Purkinje cell (primary cell): ENCODE measurements around the gene ANO8. TPM values are rescaled to one million over a fixed set of nuclear protein-coding genes. Genes with fewer than 3 reads are reported as not detected.

Experiments used
- polyA plus RNA-seq: library from polyadenylated mRNA; unstranded; fragments of >200 nt; fragmentation: Nextera tagmentation; gene quantifications from 2 replicates; pipeline ENCODE4 v1.2.1, GENCODE V29; 2014

ANO8 gene, protein sequence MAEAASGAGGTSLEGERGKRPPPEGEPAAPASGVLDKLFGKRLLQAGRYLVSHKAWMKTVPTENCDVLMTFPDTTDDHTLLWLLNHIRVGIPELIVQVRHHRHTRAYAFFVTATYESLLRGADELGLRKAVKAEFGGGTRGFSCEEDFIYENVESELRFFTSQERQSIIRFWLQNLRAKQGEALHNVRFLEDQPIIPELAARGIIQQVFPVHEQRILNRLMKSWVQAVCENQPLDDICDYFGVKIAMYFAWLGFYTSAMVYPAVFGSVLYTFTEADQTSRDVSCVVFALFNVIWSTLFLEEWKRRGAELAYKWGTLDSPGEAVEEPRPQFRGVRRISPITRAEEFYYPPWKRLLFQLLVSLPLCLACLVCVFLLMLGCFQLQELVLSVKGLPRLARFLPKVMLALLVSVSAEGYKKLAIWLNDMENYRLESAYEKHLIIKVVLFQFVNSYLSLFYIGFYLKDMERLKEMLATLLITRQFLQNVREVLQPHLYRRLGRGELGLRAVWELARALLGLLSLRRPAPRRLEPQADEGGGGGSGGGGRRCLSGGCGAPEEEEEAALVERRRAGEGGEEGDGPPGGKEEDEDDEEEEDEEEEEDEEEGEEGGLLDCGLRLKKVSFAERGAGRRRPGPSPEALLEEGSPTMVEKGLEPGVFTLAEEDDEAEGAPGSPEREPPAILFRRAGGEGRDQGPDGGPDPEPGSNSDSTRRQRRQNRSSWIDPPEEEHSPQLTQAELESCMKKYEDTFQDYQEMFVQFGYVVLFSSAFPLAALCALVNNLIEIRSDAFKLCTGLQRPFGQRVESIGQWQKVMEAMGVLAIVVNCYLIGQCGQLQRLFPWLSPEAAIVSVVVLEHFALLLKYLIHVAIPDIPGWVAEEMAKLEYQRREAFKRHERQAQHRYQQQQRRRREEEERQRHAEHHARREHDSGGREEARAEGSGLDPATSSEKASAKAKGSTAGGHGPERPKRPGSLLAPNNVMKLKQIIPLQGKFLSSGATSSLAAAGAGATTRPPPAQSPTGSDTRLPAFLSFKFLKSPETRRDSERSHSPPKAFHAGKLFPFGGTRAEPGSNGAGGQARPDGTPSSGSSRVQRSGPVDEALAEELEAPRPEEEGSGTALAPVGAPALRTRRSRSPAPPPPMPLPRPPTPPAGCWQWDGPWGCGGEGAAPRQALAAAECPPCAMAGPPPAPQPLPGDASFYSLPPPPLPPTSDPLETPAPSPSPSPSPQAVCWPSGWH
- 1.2 and 2.9 TPM in 2 replicates for polyA plus RNA-seq

DNA sequence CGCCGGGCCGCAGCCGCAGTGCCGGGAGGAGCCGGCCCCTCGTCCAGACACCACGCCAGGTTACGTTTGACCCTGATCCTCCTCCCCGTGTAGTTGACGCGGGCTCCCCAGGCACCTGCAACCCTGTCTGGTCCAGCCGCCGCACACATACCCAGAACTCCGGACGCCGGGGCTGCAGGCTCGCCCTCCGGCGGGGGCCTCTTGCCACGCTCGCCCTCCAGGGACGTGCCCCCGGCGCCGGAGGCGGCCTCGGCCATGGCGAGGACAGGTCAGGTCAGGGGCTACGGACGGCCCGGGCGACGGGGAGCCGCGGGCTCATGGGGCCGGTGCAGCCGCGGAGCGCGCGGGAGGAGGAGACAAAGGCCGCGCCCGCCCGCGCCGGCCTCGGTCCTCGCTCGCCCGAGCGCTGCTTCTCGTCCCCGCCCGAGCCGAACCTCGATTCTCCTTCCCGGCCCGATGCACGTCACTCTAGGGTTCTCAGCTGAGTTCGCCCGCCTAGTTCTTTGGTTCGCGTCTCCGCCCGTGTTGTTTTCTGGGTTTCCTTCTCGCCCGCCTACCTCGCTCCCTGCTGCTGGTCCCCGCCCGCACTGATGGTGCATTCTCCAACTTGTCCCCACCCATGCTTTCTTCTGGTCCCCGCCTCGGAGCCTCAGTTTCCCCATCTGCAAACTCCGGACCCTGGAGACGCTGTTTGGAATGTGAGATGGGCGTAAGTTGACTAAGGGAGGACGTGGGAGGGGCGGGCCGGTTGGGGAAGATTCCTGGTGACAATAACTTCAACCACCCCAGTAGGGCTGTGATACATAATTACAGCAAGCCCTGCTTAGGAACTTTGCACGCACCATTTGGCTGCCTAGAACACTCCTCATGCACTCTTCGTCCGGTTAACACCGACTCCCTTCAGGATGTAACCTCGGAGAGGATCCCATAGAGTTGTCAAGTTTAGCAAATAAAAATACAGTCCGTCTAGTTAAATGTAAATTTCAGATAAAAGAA lies at the start of gene ANO8:
ANO8 (minus strand) TSS at position 442 of the 996 bp plus-strand sequence; CDS start at position 257, 185 bp downstream.

DNA sequence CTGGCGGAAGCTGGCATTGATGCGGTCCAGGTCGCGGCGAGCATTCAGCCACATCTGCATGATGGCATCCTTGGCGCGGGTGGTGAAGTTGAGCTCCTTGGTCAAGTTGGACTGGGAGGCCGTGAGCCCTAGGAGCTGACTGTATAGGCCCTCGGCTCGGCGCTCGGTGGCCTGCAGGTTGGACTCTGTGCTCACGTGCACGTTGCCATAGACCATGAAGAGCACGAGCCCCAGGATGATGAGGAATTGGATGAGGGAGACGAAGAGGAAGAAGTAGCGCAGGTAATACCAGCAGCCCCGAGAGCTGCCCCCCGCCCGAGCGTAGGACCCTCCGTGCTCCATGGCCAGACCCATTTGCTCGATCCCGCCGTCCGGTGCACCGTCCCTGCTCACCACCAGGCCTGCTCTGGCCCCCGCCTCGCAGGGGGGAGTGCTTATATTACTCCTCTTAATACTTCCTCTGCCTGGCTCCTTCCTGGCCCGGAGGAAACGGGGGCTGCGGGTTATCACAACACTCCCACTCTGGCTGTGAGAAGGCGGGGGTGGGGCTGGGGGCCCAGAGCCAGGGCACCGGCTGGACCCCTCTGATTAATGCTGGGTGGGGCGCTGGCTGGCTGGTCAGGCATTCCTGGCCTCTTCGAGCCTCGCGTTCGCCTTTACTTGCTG lies 42.4 kb upstream of the ANO8 start, which contains the start of gene PLVAP:
PLVAP (minus strand) TSS at position 408 of the 666 bp plus-strand sequence; CDS start at position 354, 54 bp downstream.

DNA sequence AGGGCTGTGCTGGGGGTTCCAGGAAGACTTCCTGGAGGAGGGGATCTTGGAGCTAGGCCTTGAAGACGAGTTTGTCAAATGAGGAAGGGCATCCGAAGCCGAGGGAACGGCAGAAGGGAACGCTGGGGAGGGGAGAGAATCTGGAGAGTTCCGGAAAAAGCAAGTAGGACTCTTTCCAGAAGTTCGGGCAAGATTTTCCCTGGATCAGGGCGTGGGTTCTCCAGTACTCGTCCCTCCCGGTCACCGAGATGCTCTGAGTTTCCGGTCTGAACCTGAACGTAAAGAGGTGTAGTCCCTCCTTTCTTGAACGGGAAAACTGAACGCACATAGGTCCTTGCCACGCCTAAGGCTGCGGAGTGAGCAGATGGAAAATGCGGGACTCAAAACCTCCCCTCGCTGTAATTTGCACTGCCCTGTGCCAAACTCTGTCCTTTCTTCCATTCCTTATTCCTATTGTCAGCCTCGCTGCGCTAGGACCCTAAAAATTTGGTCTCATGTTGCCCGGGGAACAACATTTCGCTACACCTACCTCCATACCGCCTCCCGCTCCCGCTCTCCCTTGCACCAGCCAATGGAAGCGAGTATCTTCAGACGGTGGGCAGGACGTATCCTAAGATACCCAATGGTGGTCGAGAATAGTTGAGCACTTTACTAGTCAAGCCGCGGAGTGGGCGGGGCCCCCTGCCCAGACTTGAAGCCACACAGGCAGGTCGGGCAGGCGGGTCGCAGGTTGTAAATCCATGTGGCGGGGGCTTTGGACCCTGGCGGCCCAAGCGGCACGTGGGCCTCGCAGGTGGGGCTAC lies 2.4 kb upstream of the ANO8 start, which contains the start of gene GTPBP3:
GTPBP3 (plus strand) TSS at position 682 of the 803 bp plus-strand sequence; CDS start at position 741, 59 bp downstream.

DNA sequence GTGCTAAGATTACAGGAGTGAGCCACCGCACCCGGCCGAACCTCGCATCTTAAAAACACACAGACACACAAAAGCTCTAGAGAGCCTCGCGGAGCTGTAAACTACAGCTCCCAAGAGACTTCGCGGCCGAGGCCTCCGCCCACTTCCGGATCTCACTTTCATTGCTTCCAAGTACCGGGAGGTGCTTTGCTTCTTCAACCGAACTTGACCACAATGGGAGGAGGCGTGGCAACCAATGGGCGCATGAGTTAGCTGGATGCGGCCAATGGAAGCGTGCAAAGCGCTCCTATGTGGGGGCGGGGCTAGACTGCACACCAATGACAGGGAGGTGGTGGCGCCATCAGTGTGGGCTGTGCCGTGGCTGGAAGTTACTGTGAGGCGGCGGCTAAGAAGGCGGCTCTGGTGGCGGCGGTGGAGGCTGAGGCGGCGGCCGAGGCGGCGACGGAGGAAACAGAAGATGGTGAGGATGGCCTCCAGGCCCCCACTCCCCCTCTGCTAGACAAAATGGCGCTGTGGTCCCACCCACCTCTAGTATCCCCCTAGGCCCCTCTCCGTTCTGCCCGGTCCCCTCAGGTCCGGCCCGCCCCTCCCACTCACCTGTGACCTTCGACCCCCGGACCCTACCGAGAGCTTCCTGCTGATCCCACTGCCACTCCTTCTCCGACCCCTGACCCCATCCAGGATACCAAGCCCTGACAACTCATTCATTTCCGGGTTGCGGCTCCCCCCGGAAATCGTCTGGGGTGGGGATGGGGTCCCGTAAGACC lies 25.3 kb downstream of the ANO8 start, which contains the start of gene DDA1:
DDA1 (plus strand) TSS at position 366 of the 767 bp plus-strand sequence; CDS start at position 458, 92 bp downstream.

DNA sequence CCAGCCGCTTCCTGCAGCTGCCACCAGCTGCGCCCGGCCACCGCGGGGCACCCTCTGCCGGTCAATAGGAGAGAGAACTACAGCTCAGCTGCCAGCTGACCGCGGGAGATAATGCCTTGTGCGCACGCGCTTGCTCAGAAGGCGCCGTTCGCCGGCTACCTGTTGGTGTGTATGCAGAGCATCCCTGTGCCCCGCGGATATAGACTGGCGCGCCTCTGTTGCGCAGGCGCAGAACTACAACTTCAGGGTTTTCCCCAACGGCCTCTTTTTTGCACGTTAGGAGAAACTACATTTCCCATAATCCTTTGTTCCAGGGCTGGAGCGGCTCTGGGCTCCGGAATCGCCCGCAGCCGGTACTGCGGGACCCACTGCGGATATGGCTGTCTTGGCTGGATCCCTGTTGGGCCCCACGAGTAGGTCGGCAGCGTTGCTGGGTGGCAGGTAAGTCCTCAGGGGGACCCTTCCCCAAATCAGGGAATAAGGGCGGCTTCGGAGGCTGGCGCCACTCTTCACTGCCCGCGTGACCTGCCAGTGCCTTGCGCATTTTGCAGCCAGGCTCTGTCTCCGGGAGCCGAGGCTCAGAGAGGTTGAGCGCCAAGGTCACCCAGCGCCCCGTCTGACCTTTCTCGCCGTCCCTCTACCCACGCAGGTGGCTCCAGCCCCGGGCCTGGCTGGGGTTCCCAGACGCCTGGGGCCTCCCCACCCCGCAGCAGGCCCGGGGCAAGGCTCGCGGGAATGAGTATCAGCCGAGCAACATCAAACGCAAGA lies 29.0 kb downstream of the ANO8 start, which contains the start of gene MRPL34:
MRPL34 (plus strand) TSS at position 356 of the 768 bp plus-strand sequence; CDS start at position 377, 21 bp downstream.

DNA sequence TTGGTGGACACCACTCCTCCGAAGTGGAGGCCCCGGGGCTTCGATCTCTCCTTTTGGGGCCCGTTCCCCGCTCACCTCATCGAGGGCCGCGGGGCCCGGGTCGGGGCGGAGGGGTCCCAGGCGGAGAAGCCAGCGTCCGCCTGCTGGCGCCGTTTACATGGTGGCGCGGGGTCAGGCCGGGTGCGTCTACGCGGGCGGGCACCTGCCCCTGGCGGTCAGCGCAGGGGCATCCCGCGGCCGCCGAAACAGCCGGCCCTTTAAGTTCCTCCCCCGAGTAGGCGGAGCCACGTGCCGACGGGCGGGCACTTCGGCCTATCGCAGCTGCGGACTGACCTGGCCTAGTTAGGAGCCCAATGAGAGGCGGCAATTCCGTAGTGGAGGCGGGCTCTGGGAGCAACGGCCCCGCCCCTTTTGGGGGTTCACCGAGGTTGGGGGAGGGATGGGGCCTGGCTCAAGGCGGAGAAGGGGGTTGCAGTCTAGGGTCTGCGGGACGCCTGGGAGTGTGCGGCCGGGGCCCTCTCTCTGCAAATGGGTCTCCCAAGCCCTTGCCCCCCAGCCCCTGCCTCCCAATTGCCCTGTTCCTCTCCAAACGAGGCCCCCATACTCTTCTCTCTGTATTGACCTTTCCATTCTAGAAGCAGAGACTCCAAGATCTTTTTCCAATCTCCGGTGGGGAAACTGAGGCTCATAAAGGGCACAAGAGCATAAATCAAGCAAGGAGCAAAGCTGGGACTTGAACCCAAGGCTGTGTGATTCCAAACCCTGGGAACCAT lies 31.3 kb downstream of the ANO8 start, which contains the start of gene ABHD8:
ABHD8 (minus strand) TSS at position 259 of the 773 bp plus-strand sequence. CDS start 1,809 bp downstream, outside the sequence.

DNA sequence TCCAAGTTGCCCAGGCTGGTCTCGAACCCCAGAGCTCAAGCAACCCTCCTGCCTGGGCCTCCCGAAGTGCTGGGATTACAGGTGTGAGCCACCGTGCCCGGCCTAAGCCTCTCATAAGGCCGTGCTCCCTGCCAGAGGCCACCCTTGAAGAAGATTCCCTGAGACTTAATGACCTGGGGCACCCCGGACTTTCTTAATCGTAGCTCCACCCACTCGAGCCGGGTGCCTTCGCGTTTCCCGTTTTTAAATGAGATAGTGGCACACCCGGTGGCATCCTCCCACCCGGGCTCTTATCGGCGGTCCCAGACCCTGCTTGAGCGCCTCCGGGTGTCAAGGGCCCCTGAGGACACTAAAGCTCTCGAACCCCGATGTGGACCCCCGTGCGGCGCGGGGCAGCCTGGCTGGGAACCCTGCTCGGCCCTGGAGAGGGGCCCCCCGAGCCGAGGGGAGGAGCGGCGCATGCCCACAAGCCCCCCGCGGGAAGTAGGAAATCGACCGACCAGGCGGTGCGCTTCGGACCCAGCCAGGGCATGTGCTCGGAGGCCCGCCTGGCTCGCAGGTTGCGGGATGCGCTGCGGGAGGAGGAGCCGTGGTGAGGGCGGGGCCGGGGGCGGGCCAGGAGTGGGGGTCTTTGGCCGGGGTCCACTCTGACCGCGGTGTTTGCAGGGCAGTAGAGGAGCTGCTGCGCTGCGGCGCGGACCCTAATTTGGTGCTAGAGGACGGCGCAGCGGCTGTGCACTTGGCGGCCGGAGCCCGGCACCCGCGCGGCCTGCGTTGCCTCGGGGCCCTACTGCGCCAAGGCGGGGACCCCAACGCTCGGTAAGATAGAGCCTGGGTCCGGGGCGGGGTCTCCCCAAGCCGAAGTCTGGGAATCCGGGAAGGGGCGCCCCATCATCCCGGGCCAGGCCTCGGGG lies 53.0 kb downstream of the ANO8 start, which contains the start of gene ANKLE1:
ANKLE1 (plus strand) TSS at position 511 of the 914 bp plus-strand sequence; CDS start at position 531, 20 bp downstream.

Other genes with a start within 250 kb of the ANO8 start
- gene USE1, start 119.5 kb downstream of the ANO8 start, polyA plus RNA-seq = 43.9 and 51.1 TPM in 2 replicates
- 17.9 and 18.2 TPM in 2 replicates for gene OCEL1, start 108.6 kb downstream of the ANO8 start, polyA plus RNA-seq
- gene NR2F6, start 88.9 kb downstream of the ANO8 start, polyA plus RNA-seq = 2.4 and 6.3 TPM in 2 replicates
- gene USHBP1, start 70.1 kb downstream of the ANO8 start, polyA plus RNA-seq = not detected in 2 replicates
- gene BABAM1, start 67.4 kb downstream of the ANO8 start, polyA plus RNA-seq = 45.2 and 64.5 TPM in 2 replicates
- gene ANKLE1, start 53.0 kb downstream of the ANO8 start, polyA plus RNA-seq = 0.28 TPM in 1 of 2 replicates, not detected in the other
- gene ABHD8, start 31.4 kb downstream of the ANO8 start, polyA plus RNA-seq = 0.71 and 2.5 TPM in 2 replicates
- 58.3 and 88.7 TPM in 2 replicates for gene MRPL34, start 29.0 kb downstream of the ANO8 start, polyA plus RNA-seq
- gene DDA1, start 25.3 kb downstream of the ANO8 start, polyA plus RNA-seq = 5.3 and 14.2 TPM in 2 replicates
- gene GTPBP3, start 2.7 kb upstream of the ANO8 start, polyA plus RNA-seq = 0.87 and 6.8 TPM in 2 replicates
- gene PLVAP, start 42.5 kb upstream of the ANO8 start, polyA plus RNA-seq = not detected in 2 replicates
- not detected in 2 replicates for gene CCDC194, start 59.3 kb upstream of the ANO8 start, polyA plus RNA-seq
- gene BST2, start 70.8 kb upstream of the ANO8 start, polyA plus RNA-seq = not detected in 2 replicates
- 1.2 and 4.1 TPM in 2 replicates for gene MVB12A, start 85.2 kb upstream of the ANO8 start, polyA plus RNA-seq
- gene TMEM221, start 113.8 kb upstream of the ANO8 start, polyA plus RNA-seq = not detected in 2 replicates
- gene NXNL1, start 126.1 kb upstream of the ANO8 start, polyA plus RNA-seq = not detected in 2 replicates
- 1.5 and 2.3 TPM in 2 replicates for gene SLC27A1, start 135.7 kb upstream of the ANO8 start, polyA plus RNA-seq
- 3.9 and 4.0 TPM in 2 replicates for gene PGLS, start 176.8 kb upstream of the ANO8 start, polyA plus RNA-seq
- gene COLGALT1, start 220.8 kb upstream of the ANO8 start, polyA plus RNA-seq = 0.28 and 1.7 TPM in 2 replicates